Activated T-cell treated with anti-CD3 and anti-CD28 coated beads for 1 hour (primary cell): Measurements from ENCODE around the gene ERGIC1.

ENCODE experiments used
- DNase-seq: peaks from one replicate; pipeline ENCODE4 v3.0.0-alpha.2; 2020; ENCODE audit warnings: low read depth

Gene ERGIC1

DNA sequence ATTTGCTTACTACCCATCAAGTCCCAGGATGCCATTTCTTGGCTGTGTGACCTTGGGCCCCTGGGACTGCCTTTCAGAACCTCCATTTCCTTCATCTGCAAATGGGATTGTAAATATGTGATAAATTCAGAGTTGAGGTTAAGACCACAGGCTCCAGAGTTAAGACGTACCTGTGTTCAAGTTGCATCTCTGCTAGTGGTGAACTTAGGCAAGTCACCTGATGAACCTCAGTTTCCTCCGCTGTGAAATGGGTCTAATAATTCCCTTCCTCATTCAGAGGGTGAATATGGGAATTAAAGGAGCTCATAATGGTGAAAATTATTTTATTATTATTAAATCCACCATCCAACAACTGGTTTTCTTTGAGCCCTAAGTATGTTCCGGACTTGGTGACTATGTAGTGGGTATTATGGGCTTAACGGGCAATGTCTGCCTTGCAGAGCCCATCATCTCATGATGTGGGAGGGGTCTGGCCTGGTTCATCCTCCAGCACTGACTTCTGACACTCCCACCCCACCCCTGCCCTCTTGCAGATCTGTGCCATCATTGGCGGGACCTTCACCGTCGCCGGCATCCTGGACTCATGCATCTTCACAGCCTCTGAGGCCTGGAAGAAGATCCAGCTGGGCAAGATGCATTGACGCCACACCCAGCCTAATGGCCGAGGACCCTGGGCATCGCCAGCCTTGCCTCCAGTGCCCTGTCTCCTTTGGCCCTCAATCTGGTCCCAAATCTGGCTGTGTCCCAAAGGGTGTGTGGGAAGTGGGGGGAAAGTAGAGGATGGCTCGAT is 116.3 kb downstream of the ERGIC1 start:
- DNase-seq: no peak

- no peak for DNase-seq
Observed at GRCh38 chr5:172951371-172952033, 117.5 kb downstream of the ERGIC1 start.

GRCh38 chr5:172952034-172952511 is 118.0 kb downstream of the ERGIC1 start:
- DNase-seq: no peak

- no peak for DNase-seq
Observed at GRCh38 chr5:172953776-172954675, 120.0 kb downstream of the ERGIC1 start.

DNA sequence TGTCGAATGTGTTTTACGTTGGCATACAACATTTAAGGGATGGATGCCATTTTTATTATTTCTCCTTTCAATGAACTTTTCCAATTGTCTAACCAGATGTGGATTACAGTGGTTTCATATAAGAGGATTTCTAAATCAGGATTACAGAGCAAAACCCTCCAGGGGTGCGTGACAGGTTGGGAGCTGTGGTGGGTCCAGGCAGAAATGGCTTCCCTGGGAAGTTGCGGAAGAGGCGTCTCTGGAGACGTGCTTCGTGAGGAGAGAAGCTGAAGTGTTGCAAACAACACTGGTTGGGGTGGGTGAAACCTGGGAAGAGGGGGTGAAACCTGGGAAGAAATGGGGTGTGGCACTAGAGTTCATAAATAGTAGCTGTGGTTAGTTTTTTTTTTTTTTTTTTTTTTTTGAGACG is 120.7 kb downstream of the ERGIC1 start:
- no peak for DNase-seq

DNA sequence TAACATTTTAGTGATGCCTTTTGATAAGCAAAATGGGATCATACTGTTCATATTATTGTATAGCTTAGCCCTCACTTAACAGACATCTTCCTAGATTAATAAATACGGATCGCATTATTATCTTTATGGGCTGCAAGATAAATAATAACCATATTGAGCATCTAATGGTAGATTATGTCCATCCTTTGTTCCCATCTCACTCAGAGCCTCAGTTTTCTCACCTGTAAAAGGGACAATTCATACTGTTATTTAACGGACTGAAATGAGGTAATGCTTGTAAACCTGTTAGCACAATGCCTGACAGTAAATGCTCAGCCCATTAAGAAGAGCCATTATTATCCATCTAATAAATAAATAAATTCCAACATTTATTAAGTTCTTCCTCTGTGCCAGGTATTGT is 122.2 kb downstream of the ERGIC1 start:
- no peak for DNase-seq

- no peak for DNase-seq
Observed at GRCh38 chr5:172956936-172957335, 122.9 kb downstream of the ERGIC1 start.

DNA sequence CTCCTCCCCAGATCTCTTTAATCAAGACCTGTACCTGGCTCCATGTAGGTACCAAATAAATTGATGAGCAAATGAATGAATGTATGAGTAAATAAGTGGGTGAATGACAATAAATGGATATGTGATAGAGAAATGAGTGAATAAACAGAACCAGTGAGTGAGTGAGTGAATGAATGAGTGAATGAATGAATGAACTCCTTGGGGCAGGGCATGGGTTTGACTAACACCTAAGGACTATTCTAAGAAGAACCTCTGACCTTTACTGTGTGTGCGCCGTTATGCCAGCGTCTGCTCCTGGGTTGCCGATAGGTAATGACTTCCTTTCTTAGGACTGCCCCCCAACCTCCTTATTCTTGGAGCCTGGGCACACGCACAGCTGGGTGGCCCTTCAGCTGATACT is 123.4 kb downstream of the ERGIC1 start:
- no peak for DNase-seq

GRCh38 chr5:172958331-172959046 is 124.4 kb downstream of the ERGIC1 start:
- DNase-seq: peak; percentile 52

DNA sequence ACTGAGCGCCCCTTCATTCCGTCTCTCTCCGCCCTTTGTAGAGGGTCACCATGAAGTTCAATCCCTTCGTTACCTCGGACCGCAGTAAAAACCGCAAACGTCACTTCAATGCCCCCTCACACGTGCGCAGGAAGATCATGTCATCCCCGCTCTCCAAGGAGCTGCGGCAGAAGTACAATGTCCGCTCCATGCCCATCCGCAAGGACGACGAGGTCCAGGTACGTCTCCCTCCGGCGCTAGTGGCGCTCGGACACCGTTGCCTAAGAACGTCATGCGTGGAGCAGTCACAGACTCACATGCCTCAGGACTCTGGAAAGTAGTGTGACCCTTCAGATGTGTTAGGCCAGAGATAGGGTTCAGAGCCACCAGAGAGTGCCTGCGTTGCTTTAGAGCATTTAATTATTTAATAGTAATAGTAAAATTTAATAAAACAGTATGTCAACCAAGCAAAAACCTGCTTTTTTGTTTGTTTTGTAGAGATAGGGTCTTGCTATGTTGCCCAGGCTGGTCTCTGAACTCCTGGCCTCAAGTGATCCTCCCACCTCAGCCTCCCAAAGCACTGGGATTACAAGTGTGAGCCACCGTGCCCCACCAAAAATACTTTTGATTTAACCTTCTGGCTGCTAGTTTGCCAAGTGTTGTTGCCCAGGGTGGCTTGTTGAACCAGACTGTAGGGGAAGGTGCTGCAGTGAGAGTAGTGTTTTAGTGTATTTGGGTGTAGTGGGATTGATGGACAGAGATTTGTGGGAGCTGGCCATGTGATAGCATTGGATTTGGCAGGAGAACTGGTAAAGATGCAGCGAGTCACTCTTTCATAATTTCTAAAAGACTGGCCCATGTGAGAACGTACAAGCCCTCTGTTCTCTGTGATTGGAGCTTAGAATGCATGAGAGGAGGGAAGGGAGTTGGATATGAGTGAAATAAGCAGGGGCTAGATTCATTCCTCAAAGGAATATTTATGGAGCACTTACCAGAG is 126.1 kb downstream of the ERGIC1 start:
- no peak for DNase-seq

GRCh38 chr5:172969921-172970320 is 135.9 kb downstream of the ERGIC1 start:
- DNase-seq: no peak

DNA sequence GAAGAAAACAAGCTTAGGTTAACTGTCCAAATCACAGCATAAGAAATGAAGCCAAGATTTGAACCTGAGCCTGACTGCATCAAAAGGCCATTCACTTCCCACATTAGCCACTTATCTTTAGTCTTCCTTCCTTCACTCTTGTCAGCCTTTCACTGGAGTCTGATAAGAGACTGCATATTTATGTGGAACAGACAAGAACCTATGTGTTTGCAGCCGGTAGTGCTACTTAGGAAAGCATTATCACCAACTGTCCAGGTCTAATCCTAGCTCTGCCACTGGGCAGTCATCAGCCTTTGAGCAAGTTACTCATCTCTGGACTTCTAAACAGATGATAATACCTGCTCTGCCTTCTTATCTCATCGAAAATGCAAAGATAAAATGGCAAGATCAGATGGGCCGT is 137.4 kb downstream of the ERGIC1 start:
- DNase-seq: no peak

DNA sequence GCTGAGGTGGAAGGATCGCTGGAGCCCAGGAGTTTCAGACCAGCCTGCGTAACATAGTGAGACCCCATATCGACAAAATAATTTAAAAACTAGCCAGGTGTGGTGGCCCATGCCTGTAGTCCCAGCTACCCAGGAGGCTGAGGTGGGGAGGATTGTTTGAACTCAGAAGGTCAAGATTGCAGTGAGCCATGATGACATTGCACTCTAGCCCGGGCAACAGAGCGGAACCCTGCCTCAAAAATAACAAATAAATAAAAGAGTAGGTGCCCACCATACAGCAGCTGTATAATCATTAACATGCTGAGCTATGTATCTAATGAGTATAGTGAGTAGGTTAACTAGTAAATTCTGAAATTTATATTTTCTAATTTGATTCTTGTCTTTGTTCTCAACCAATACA is 138.5 kb downstream of the ERGIC1 start:
- DNase-seq: no peak

DNA sequence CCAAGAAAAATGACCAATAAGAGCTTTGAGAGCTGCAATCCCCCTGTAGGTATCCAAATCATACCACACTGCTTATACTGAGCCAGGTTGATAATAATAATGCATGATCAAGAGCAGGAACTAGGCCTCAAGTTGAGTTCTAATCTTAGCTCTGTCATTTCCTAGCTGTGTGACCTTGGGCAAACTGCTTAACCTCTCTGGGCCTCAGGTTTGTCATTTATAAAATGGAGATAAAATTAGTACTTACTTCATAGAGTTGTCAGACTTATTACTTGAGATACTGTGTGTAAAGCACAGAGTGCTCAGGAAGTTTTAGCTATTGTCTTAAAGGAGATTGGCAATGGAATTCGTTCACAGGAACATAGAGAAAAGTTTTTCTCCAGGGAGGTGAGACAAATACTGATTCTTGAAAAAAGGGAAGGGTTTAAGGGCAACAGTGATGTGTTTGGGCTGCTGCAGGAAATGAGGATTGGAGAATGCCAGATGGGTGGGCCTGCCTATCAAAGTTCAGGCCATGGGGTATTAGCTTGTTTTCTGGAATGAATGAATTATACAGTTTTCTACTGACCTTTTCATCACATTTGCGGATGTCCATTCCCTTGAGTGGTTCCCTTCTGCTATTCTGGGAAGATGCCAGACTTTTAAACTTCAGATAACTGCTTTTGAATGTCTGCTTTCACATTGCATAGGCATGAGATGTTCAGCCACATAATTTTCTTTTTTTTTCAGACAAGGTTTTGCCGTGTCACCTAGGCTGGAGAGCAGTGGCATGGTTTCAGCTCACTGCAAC is 139.3 kb downstream of the ERGIC1 start:
- no peak for DNase-seq

DNA sequence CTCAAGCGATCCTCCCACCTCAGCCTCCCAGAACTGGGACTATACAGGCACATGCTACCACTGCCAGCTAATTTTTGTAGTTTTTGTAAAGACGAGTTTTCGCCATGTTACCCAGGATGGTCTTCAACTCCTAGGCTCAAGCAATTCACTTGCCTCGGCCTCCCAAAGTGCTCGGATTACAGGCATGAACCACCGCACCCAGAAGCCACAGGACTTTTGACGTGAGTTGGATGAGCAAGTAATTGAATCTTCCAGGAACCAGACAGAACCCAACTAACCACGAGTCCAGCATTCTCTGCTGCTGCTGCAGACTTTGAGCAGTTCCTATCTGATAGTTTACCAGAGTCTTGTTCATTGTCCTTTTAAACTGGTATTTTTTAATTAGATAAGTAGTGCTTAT is 139.9 kb downstream of the ERGIC1 start:
- DNase-seq: no peak

- DNase-seq: no peak
Observed at GRCh38 chr5:172975289-172975688, 141.2 kb downstream of the ERGIC1 start.

GRCh38 chr5:172979778-172980177 is 145.7 kb downstream of the ERGIC1 start:
- DNase-seq: no peak

DNA sequence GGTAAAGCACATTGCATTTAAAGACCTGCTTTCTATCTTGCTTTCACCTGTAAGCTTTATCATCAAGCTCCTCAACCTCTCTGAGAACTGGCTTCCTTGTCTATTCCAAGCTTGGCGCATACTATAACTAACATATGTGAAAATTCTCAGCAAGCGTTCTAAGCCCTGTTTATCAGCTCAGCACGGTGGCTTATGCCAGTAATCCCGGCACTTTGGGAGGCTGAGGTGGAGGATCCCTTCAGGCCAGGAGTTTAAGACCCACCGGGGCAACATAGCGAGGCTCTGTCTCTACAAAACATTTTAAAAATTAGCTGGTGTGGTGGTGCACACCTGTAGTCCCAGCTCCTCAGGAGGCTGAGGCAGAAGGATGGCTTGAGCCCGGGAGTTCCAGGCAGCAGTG is 147.9 kb downstream of the ERGIC1 start:
- DNase-seq: no peak

GRCh38 chr5:172983542-172984243 is 149.6 kb downstream of the ERGIC1 start, which contains the start of gene ATP6V0E1:
ATP6V0E1 (plus strand) TSS chr5:172983771; CDS start chr5:172983861, 90 bp downstream.
- DNase-seq: peak; percentile 90
